Panc1 (cell line): Measurements from ENCODE around the gene SNX24. TPM values are rescaled to one million over a fixed set of nuclear protein-coding genes. Genes with fewer than 3 reads are reported as not detected.
A peak's percentile ranks its signal among the peaks of the same experiment; 100 is the strongest.

Experiments used
- ATAC-seq: fragments of 200-7000 bp; cut with Tn5 transposase; 2 replicates; pipeline ENCODE4 v1.9.1; 2020; ENCODE audit warnings: mild to moderate bottlenecking, moderate library complexity
- BruUV-seq: library from RNA; stranded (reverse); fragments of 400-500 nt; replicated peaks from 2 replicates; lab custom pipeline; 2021; lab: Mats Ljungman, UMichigan
- CTCF ChIA-PET: fragments of 300-600 bp; sonication (Branson Sonifier 250); formaldehyde crosslinking; loops from one replicate; lab custom pipeline; 2022; ENCODE audit warnings: antibody characterized with exemption; lab: Charles Lee
- POLR2A ChIA-PET: fragments of 300-600 bp; sonication (Branson Sonifier 250); formaldehyde crosslinking; loops from one replicate; lab custom pipeline; 2022; ENCODE audit warnings: antibody characterized with exemption; lab: Charles Lee
- DNase-seq: peaks from one replicate; pipeline ENCODE4 v3.0.0-alpha.2; 2010; ENCODE audit warnings: low read depth, low spot score
- H3K27ac ChIP-seq: 2 replicates; pipeline ENCODE4 v1.5.1; 2011; ENCODE audit warnings: mild to moderate bottlenecking, low read length, inconsistent platforms
- H3K27me3 ChIP-seq: fragments of 200-500 bp; sonication (Bioruptor generic); 2 replicates; pipeline ENCODE4 v1.6.0; 2014; ENCODE audit warnings: low read length, inconsistent platforms; ENCODE audit not compliant: control insufficient read depth, insufficient read depth
- H3K36me3 ChIP-seq: fragments of 200-500 bp; sonication (Bioruptor generic); 2 replicates; pipeline ENCODE4 v1.5.1; 2014; ENCODE audit warnings: inconsistent platforms, mild to moderate bottlenecking, low read length, moderate library complexity; ENCODE audit not compliant: control insufficient read depth, insufficient read depth
- H3K4me1 ChIP-seq: 2 replicates; pipeline ENCODE4 v1.5.1; 2011; ENCODE audit warnings: inconsistent platforms, mild to moderate bottlenecking, low read length, moderate library complexity; ENCODE audit not compliant: control insufficient read depth, insufficient read depth
- H3K4me3 ChIP-seq, 2 experiments: 2 replicates each; pipeline ENCODE4 v1.5.1; 2011 to 2012; ENCODE audit warnings: low read depth in 2 of 2, low read length in 2 of 2, mild to moderate bottlenecking in 2 of 2, inconsistent platforms in 1 of 2, moderate library complexity in 1 of 2
- H3K9me3 ChIP-seq: fragments of 200-500 bp; sonication (Bioruptor generic); 2 replicates; pipeline ENCODE4 v1.5.1; 2014; ENCODE audit warnings: low read depth, mild to moderate bottlenecking, inconsistent platforms, low read length, moderate library complexity; ENCODE audit not compliant: control insufficient read depth, insufficient read depth
- POLR2AphosphoS5 ChIP-seq: IDR thresholded peaks from 2 replicates; pipeline ENCODE4 v1.6.1; 2012; ENCODE audit warnings: mild to moderate bottlenecking, low read depth, low read length, moderate library complexity
- SIN3A ChIP-seq: IDR thresholded peaks from 2 replicates; pipeline ENCODE4 v1.6.1; 2012; ENCODE audit warnings: low read depth, mild to moderate bottlenecking, low read length, moderate library complexity, borderline replicate concordance; ENCODE audit not compliant: insufficient read depth
- TCF7L2 ChIP-seq: IDR thresholded peaks from 2 replicates; pipeline ENCODE4 v1.6.1; 2011; ENCODE audit warnings: mild to moderate bottlenecking, low read depth, low read length, inconsistent platforms
- in situ Hi-C: cut with HindIII; loops from 2 replicates; pipeline ENCODE4 v1.10.0; 2016; ENCODE audit warnings: low sequenced_read_pairs, low pct_unique_long_range_greater_than_20kb
- intact Hi-C: fragments of 100-400 bp; cut with micrococcal nuclease; formaldehyde crosslinking; loops from one replicate; pipeline ENCODE4 v1.10.0; 2022; ENCODE audit not compliant: unreplicated experiment
- total RNA-seq: library from RNA; stranded (reverse); gene quantifications from one replicate; pipeline ENCODE4 v1.2.1, GENCODE V29; 2021; ENCODE audit not compliant: unreplicated experiment
- TF ChIP-seq, protein P1 (sequence below): fragments of 450-650 bp; IDR thresholded peaks from 2 replicates; pipeline ENCODE4 v1.5.1; 2017; ENCODE audit warnings: mild to moderate bottlenecking
- TF ChIP-seq, protein P2 (sequence below), 2 experiments: IDR thresholded peaks; 2 replicates each; pipeline ENCODE4 v1.6.1; 2011 to 2012; ENCODE audit warnings: low read depth in 2 of 2, control low read depth in 1 of 2, low read length in 1 of 2, mild to moderate bottlenecking in 1 of 2, moderate library complexity in 1 of 2; ENCODE audit not compliant: insufficient read depth in 1 of 2

The SNX24 gene
- total RNA-seq, 1 experiment from 2014 or later = 32.8 TPM

DNA sequence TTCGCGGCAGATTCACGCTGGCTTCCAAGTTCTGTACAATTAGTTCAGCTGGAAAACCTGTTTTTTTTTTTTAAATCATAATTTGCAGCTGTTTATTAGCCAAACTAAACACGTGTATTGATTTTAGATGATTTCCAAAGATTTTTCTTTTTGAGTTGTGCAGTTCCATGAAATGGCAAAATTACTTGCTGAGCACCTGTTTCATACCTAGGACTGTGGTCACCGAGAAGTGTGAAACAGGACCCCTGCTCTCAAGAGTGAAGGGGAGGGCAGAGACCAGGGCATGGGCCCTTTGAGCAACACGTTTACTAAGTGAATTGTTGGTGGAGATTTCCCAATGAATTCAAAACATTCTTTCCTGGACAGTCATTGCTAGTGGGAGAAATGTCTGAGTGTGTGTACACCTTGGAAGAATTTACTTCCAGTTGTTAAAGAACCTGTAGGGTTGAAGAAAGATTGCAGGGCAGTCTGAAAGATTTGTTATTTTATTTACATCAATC is 688 bp downstream of the SNX24 start:
- Histone ChIP-seq H3K36me3 (no peaks in the 10 kb centered on the region), H3K4me3 (peak overlapping the region; percentile 86 to 89), H3K27me3 (no peaks in the 10 kb centered on the region), H3K9me3 (no peaks in the 10 kb centered on the region), H3K4me1 (peaks cover 29% of the 10 kb centered on the region), H3K27ac (peak overlapping the region; percentile 79)
- POLR2A ChIA-PET = interaction anchor here (0.6 kb wide), 1 partner anchor 575 kb away, joined by 7 read pairs; no protein-coding TSS in a partner anchor
- TF ChIP-seq, protein P1, sequence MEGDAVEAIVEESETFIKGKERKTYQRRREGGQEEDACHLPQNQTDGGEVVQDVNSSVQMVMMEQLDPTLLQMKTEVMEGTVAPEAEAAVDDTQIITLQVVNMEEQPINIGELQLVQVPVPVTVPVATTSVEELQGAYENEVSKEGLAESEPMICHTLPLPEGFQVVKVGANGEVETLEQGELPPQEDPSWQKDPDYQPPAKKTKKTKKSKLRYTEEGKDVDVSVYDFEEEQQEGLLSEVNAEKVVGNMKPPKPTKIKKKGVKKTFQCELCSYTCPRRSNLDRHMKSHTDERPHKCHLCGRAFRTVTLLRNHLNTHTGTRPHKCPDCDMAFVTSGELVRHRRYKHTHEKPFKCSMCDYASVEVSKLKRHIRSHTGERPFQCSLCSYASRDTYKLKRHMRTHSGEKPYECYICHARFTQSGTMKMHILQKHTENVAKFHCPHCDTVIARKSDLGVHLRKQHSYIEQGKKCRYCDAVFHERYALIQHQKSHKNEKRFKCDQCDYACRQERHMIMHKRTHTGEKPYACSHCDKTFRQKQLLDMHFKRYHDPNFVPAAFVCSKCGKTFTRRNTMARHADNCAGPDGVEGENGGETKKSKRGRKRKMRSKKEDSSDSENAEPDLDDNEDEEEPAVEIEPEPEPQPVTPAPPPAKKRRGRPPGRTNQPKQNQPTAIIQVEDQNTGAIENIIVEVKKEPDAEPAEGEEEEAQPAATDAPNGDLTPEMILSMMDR = no peak
- no peak for TF ChIP-seq SIN3A
- intact Hi-C loops = no loop called here
- ATAC-seq = no peak
- DNase-seq = no peak
- in situ Hi-C loops = no loop called here
- CTCF ChIA-PET = no interaction called here
- no TSS peak for BruUV-seq

DNA sequence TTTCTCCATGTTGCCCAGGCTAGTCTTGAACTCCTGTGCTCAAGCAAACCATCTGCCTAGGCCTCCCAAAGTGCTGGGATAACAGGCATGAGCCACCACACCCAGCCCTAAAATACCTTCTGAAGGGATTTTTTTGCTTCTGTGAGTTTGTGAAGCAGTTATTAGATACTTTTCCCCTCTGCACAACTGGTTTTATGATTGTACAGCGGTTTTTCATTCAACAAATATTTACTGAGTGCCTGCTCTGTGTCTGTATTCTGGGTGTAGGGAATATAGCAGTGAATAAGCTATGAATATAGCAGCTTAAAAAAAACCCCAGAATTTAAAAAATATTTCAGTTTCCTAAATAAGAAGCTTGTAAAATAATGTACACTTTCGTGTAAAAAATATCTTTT is 2.3 kb downstream of the SNX24 start:
- no peaks in the 10 kb centered on the region for H3K27me3 ChIP-seq
- intact Hi-C loops (no loop called here), in situ Hi-C loops (no loop called here)
- ChIA-PET CTCF (no interaction called here), POLR2A (no interaction called here)
- H3K36me3 ChIP-seq = no peaks in the 10 kb centered on the region
- H3K4me1 ChIP-seq = peaks cover 29% of the 10 kb centered on the region
- no peak for ATAC-seq
- DNase-seq = no peak
- no TSS peak for BruUV-seq
- no peak overlapping the region for H3K4me3 ChIP-seq
- H3K27ac ChIP-seq = no peak overlapping the region; the same call in 1 of the 2 replicates
- H3K9me3 ChIP-seq = no peaks in the 10 kb centered on the region
- TF ChIP-seq POLR2AphosphoS5 (no peak), SIN3A (no peak), TCF7L2 (no peak)
- TF ChIP-seq, protein P2, sequence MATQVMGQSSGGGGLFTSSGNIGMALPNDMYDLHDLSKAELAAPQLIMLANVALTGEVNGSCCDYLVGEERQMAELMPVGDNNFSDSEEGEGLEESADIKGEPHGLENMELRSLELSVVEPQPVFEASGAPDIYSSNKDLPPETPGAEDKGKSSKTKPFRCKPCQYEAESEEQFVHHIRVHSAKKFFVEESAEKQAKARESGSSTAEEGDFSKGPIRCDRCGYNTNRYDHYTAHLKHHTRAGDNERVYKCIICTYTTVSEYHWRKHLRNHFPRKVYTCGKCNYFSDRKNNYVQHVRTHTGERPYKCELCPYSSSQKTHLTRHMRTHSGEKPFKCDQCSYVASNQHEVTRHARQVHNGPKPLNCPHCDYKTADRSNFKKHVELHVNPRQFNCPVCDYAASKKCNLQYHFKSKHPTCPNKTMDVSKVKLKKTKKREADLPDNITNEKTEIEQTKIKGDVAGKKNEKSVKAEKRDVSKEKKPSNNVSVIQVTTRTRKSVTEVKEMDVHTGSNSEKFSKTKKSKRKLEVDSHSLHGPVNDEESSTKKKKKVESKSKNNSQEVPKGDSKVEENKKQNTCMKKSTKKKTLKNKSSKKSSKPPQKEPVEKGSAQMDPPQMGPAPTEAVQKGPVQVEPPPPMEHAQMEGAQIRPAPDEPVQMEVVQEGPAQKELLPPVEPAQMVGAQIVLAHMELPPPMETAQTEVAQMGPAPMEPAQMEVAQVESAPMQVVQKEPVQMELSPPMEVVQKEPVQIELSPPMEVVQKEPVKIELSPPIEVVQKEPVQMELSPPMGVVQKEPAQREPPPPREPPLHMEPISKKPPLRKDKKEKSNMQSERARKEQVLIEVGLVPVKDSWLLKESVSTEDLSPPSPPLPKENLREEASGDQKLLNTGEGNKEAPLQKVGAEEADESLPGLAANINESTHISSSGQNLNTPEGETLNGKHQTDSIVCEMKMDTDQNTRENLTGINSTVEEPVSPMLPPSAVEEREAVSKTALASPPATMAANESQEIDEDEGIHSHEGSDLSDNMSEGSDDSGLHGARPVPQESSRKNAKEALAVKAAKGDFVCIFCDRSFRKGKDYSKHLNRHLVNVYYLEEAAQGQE (IDR thresholded peaks at IDR 0.05; ENCODE audit: insufficient read depth in 1 of 2, low read depth in 2 of 2, low read length in 1 of 2) = no peak
- TF ChIP-seq, protein P1 = no peak
